Measurements from ENCODE around the gene NPPA.

The NPPA gene

DNA sequence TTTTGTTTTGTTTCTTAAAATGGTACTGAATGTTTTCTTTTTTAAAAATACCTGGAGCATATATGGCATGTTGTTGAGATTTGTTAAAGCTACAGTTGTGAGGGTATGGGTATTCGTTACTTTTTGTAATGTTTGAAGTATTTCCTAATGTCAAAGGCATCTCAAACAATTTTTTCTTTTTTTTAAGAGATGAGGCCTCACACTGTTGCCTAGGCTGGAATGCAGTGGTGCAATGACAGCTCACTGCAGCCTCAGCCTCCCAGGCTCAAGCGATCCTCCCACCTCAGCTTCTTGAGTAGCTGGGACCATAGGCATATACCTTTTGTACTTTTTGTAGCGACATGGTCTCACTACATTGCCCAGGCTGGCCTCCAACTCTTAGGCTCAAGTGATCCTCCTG, 25.5 kb downstream of the NPPA start:
- peaks cover 61% of the 10 kb centered on the region for H3K36me3 Mint-ChIP-seq (ENCODE audit: low read depth)
- TF ChIP-seq, protein P1, sequence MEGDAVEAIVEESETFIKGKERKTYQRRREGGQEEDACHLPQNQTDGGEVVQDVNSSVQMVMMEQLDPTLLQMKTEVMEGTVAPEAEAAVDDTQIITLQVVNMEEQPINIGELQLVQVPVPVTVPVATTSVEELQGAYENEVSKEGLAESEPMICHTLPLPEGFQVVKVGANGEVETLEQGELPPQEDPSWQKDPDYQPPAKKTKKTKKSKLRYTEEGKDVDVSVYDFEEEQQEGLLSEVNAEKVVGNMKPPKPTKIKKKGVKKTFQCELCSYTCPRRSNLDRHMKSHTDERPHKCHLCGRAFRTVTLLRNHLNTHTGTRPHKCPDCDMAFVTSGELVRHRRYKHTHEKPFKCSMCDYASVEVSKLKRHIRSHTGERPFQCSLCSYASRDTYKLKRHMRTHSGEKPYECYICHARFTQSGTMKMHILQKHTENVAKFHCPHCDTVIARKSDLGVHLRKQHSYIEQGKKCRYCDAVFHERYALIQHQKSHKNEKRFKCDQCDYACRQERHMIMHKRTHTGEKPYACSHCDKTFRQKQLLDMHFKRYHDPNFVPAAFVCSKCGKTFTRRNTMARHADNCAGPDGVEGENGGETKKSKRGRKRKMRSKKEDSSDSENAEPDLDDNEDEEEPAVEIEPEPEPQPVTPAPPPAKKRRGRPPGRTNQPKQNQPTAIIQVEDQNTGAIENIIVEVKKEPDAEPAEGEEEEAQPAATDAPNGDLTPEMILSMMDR (IDR thresholded peaks at IDR 0.05; ENCODE audit: unreplicated experiment in 3 of 3), result no peak
- no peak overlapping the region for H3K27ac Mint-ChIP-seq
- H3K4me3 Mint-ChIP-seq, result no peak overlapping the region
- no peaks in the 10 kb centered on the region for H3K9me3 Mint-ChIP-seq
- no peaks in the 10 kb centered on the region for H3K4me1 Mint-ChIP-seq
- H3K27me3 Mint-ChIP-seq (ENCODE audit: low read depth), result no peaks in the 10 kb centered on the region

DNA sequence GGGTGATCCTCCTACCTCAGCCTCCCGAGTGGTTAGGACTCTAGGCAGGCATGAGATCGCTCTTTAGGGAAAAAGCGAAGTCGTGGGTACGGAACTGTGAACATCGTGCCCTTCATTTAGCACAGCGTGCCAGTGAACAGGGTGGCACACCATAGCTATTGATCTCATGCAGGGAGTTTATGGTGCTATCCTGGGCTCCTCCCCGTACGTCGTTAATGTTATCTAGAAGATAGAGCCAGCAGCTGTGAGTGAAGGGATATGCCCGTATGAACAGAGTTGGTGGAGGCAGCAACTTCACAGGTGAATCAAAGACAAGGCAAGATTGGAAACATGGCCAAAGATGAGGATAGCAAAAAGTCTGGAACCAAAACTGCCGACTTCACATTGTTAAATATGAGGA, 30.4 kb downstream of the NPPA start:
- no peaks in the 10 kb centered on the region for H3K27me3 Mint-ChIP-seq (ENCODE audit: low read depth)
- no peak overlapping the region for H3K27ac Mint-ChIP-seq
- no peak overlapping the region for H3K4me3 Mint-ChIP-seq
- no peaks in the 10 kb centered on the region for H3K4me1 Mint-ChIP-seq
- peaks cover 60% of the 10 kb centered on the region for H3K36me3 Mint-ChIP-seq (ENCODE audit: low read depth)
- TF ChIP-seq, protein P1 (IDR thresholded peaks at IDR 0.05; ENCODE audit: unreplicated experiment in 3 of 3), result no peak
- no peaks in the 10 kb centered on the region for H3K9me3 Mint-ChIP-seq

DNA sequence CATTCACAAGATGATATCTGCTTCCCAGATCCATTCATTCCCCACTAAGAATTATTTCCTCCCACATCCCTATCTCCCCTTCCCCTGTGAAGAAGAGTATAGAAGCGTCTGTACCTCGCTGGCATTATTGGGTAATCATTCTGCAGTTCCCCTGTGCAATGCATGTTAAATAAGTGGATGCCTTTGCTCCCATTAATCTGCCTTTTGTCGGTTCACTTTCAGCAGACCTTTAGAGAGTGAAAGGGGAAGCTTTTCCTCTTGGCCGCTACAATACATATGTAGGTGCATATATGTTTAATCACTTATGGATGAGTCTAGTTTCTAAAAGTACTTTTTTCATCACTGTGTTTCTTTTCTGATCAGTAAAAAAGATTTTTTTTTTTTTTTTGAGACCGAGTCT, 34.6 kb downstream of the NPPA start:
- TF ChIP-seq, protein P1 (IDR thresholded peaks at IDR 0.05; ENCODE audit: unreplicated experiment in 3 of 3), result no peak
- peaks cover 8% of the 10 kb centered on the region for H3K4me1 Mint-ChIP-seq
- H3K4me3 Mint-ChIP-seq, result no peak overlapping the region
- H3K27ac Mint-ChIP-seq, result no peak overlapping the region
- H3K27me3 Mint-ChIP-seq (ENCODE audit: low read depth), result no peaks in the 10 kb centered on the region
- H3K36me3 Mint-ChIP-seq (ENCODE audit: low read depth), result peaks cover 60% of the 10 kb centered on the region
- H3K9me3 Mint-ChIP-seq, result no peaks in the 10 kb centered on the region

DNA sequence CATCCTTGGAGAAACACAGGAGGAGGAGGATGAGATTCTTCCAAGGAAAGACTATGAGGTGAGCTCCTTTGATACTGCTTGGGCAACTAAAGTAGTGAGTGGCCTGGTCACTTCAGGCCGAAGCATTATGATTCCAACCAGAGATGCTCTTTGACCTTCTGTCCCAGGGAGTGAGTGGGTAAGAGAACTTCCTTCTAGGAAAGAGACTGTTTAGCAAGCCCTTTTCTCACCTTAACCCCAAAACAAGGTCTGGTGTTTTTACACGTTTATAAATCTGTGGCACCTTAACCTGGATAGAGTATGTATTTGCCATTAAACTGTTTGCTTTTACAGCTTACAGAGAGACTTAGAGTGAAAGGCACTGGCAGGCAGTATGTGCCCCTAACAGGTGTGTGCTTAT, 40.5 kb downstream of the NPPA start:
- Mint-ChIP-seq H3K4me1 (peaks cover 52% of the 10 kb centered on the region), H3K27ac (peak overlapping the region in 2 of 3 experiments; percentile 29 to 45), H3K9me3 (no peaks in the 10 kb centered on the region), H3K4me3 (peak overlapping the region; percentile 93 to 97 (median 93)), H3K27me3 (ENCODE audit: low read depth) (no peaks in the 10 kb centered on the region), H3K36me3 (ENCODE audit: low read depth) (peaks cover 29% of the 10 kb centered on the region)
- TF ChIP-seq, protein P1 (IDR thresholded peaks at IDR 0.05; ENCODE audit: unreplicated experiment in 3 of 3), result no peak

DNA sequence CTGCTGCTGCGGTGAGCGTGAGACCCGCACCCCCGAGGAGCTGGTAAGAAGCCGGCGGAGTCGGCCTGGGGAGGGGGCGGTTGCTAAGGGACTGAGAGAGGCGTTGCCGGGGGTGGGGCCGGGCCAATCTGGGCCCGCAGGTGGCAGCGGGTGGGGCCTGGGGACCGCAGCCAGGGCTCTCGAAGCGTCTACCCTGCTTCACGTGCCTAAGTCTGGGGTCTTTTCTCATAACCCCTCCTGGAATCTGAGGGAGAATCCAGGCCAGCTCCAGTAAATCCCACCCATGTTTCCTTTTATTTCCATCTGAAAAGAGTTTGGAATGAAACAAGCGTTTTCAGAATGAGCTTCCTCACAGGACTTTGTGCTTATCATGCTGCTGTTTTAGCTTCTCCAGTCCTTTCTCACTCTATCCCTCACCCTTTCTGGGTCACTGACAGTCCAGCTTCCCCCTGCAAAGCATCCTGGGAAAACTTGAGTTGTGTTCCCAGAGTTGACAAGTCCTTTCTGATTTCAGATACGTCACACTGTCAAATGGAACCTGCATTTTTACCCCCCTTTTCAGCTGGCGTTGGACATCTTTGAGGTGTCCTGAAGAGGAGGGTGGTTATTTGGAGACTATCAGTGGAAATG, 41.2 kb downstream of the NPPA start:
- Mint-ChIP-seq H3K27ac (peak overlapping the region; percentile 66 to 93 (median 91)), H3K9me3 (no peaks in the 10 kb centered on the region), H3K4me3 (peak overlapping the region; percentile 93 to 97 (median 93)), H3K36me3 (ENCODE audit: low read depth) (peaks cover 22% of the 10 kb centered on the region), H3K27me3 (ENCODE audit: low read depth) (no peaks in the 10 kb centered on the region), H3K4me1 (peaks cover 56% of the 10 kb centered on the region)
- TF ChIP-seq, protein P1 (IDR thresholded peaks at IDR 0.05; ENCODE audit: unreplicated experiment in 3 of 3), result no peak
